Stimulated activated CD4-positive, alpha-beta T cell treated with anti-CD3 and anti-CD28 coated beads, TNF-alpha, amount 100 ng/mL, for 24 hours (primary cell): Measurements from ENCODE around the gene NDUFA13.
A peak's percentile ranks its signal among the peaks of the same experiment; 100 is the strongest.

Experiments
- DNase-seq, 3 experiments: peaks; one replicate each; pipeline ENCODE4 v3.0.0-alpha.2; 2020; ENCODE audit warnings: low read depth in 3 of 3

The NDUFA13 gene

GRCh38 chr19:19533841-19534240 is 17.8 kb downstream of the NDUFA13 start:
- no peak for DNase-seq

GRCh38 chr19:19534556-19535265 is 18.7 kb downstream of the NDUFA13 start:
- no peak for DNase-seq

GRCh38 chr19:19535311-19536191 is 19.5 kb downstream of the NDUFA13 start:
- no peak for DNase-seq

GRCh38 chr19:19537075-19538048 is 21.3 kb downstream of the NDUFA13 start:
- no peak for DNase-seq

GRCh38 chr19:19538061-19538784 is 22.2 kb downstream of the NDUFA13 start, which contains the start of gene CILP2:
TSS of gene CILP2 (plus strand) at chr19:19538265. CDS start at chr19:19538350, 85 bp downstream.
- DNase-seq, result peak in 1 of 3 experiments; percentile 35

GRCh38 chr19:19538785-19539166 is 22.8 kb downstream of the NDUFA13 start:
- DNase-seq, result no peak

GRCh38 chr19:19539698-19540063 is 23.7 kb downstream of the NDUFA13 start:
- DNase-seq, result no peak

- DNase-seq, result peak in 2 of 3 experiments; percentile 38 to 82
Measured at GRCh38 chr19:19540064-19540714, 24.2 kb downstream of the NDUFA13 start.

GRCh38 chr19:19540715-19541515 is 24.9 kb downstream of the NDUFA13 start:
- peak; percentile 52 to 83 (median 55) for DNase-seq

GRCh38 chr19:19541616-19542015 is 25.6 kb downstream of the NDUFA13 start:
- no peak for DNase-seq

- DNase-seq, result no peak
Measured at GRCh38 chr19:19542507-19542906, 26.5 kb downstream of the NDUFA13 start.

GRCh38 chr19:19543101-19543500 is 27.1 kb downstream of the NDUFA13 start:
- DNase-seq, result no peak

GRCh38 chr19:19543640-19544039 is 27.6 kb downstream of the NDUFA13 start:
- DNase-seq, result no peak

- no peak for DNase-seq
Measured at GRCh38 chr19:19544257-19544953, 28.4 kb downstream of the NDUFA13 start.

GRCh38 chr19:19544954-19545591 is 29.0 kb downstream of the NDUFA13 start:
- no peak for DNase-seq

GRCh38 chr19:19545707-19546106 is 29.7 kb downstream of the NDUFA13 start:
- DNase-seq, result no peak

GRCh38 chr19:19546751-19547162 is 30.7 kb downstream of the NDUFA13 start:
- DNase-seq, result no peak

- no peak for DNase-seq
Measured at GRCh38 chr19:19547674-19548336, 31.8 kb downstream of the NDUFA13 start.
